Measurements from ENCODE around the gene EGFL8.

DNA sequence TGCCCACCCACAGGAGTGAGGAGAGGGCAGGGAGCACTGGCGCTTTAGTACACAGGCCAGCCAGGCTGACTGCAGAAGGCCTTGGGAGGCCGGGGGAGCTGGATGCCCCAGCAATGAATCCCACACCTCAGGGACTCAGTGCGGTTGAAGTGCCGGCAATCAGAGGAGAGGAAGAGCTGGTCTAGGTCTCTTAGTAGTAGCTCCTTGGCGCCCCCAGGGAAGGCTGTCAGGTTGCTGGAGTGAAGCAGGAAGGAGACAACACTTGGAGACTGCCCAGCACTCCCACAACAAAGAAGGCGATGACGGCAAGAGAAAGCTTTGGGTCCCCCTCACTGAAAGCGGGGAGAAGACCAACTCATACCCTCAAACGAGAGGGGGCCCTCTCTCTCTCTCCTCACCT lies 46.9 kb upstream of the EGFL8 start:
- TF ChIP-seq EZH2phosphoT487 (IDR thresholded peaks at IDR 0.05; ENCODE audit: insufficient read depth, low read depth) (no peak), EZH2 (IDR thresholded peaks at IDR 0.05; ENCODE audit: insufficient read depth, poor library complexity, severe bottlenecking) (no peak)
